KMS-11 (cell line): ENCODE data around the gene ARFGAP1.

Experiments used
- H2AFZ ChIP-seq: fragments of 200-600 bp; sonication (generic); 2 replicates; pipeline ENCODE4 v1.6.1; 2016; ENCODE audit warnings: antibody characterized with exemption, mixed run types, low read depth
- H3K27ac ChIP-seq: fragments of 200-600 bp; sonication (generic); 2 replicates; pipeline ENCODE4 v1.6.1; 2016; ENCODE audit warnings: mild to moderate bottlenecking, mixed run types
- H3K27me3 ChIP-seq: fragments of 200-600 bp; sonication (generic); 2 replicates; pipeline ENCODE4 v1.6.1; 2017; ENCODE audit warnings: mild to moderate bottlenecking, low read depth, mixed run types, moderate library complexity; ENCODE audit not compliant: insufficient read depth
- H3K36me3 ChIP-seq: fragments of 200-600 bp; sonication (generic); 2 replicates; pipeline ENCODE4 v1.6.1; 2017; ENCODE audit warnings: mild to moderate bottlenecking, mixed run types; ENCODE audit not compliant: insufficient read depth
- H3K4me1 ChIP-seq: fragments of 200-600 bp; sonication (generic); 2 replicates; pipeline ENCODE4 v1.6.1; 2016; ENCODE audit warnings: mild to moderate bottlenecking, low read depth, mixed run types; ENCODE audit not compliant: poor library complexity, severe bottlenecking
- H3K4me2 ChIP-seq: fragments of 200-600 bp; sonication (generic); 2 replicates; pipeline ENCODE4 v1.7.0; 2016; ENCODE audit warnings: mild to moderate bottlenecking, mixed run types
- H3K4me3 ChIP-seq: fragments of 200-600 bp; sonication (generic); IDR thresholded peaks from 2 replicates; pipeline ENCODE4 v1.6.1; 2017; ENCODE audit warnings: low read depth, low read length, mixed read lengths; ENCODE audit not compliant: insufficient read depth
- H3K79me2 ChIP-seq: fragments of 200-600 bp; sonication (generic); 2 replicates; pipeline ENCODE4 v1.6.1; 2016; ENCODE audit warnings: low read depth, mixed run types; ENCODE audit not compliant: insufficient read depth
- H3K9ac ChIP-seq: fragments of 200-600 bp; sonication (generic); 2 replicates; pipeline ENCODE4 v1.6.1; 2016; ENCODE audit warnings: mild to moderate bottlenecking, mixed run types
- H4K20me1 ChIP-seq: fragments of 200-600 bp; sonication (generic); 2 replicates; pipeline ENCODE4 v1.6.1; 2016; ENCODE audit warnings: mild to moderate bottlenecking, mixed run types; ENCODE audit not compliant: insufficient read depth
- TF ChIP-seq, protein P1 (sequence below): fragments of 200-600 bp; sonication (generic); conservative IDR thresholded peaks from 2 replicates; pipeline ENCODE4 v1.6.1; 2017; ENCODE audit warnings: low read depth, mild to moderate bottlenecking, antibody characterized with exemption, low read length, moderate library complexity, mixed read lengths

Gene ARFGAP1

DNA sequence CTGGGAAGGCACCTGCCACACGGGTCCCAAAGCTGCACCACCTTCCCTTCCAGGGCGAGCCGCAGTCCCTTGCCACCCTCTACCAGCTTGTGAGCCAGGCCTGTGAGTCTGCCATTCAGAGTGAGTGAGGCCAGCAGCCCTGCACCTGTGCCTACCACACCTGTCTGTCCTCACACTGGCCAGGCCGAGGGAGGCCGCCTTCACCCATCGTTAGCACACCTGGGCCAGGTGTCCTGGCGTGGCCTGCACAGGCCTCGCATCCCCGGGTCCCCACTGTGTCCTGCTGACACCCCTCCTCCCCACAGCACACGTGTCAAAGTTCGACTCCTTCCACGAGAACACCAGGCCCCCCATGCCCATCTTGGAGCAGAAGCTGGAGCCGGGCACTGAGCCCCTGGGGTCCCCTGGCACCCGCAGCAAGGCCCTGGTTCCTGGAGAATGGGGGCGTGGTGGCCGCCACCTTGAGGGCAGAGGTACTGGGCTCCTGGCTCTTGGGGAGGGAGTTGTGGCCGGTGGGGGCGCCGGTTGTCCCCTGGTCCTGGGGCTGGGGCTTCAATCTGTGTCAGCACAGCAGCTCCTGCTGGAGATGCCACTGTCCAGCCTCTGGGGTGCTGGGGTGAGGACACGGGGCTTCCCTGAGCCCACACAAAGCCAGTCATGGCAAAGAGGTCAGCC is 55.5 kb downstream of the ARFGAP1 start:
- Histone ChIP-seq H3K27ac (no peak overlapping the region), H3K4me2 (no peak overlapping the region), H2AFZ (no peak overlapping the region), H3K27me3 (peaks cover 81% of the 10 kb centered on the region), H3K9ac (no peak overlapping the region), H3K4me3 (no peak overlapping the region), H4K20me1 (no peaks in the 10 kb centered on the region), H3K36me3 (no peaks in the 10 kb centered on the region), H3K79me2 (no peaks in the 10 kb centered on the region), H3K4me1 (peaks cover 3% of the 10 kb centered on the region)
- TF ChIP-seq, protein P1, sequence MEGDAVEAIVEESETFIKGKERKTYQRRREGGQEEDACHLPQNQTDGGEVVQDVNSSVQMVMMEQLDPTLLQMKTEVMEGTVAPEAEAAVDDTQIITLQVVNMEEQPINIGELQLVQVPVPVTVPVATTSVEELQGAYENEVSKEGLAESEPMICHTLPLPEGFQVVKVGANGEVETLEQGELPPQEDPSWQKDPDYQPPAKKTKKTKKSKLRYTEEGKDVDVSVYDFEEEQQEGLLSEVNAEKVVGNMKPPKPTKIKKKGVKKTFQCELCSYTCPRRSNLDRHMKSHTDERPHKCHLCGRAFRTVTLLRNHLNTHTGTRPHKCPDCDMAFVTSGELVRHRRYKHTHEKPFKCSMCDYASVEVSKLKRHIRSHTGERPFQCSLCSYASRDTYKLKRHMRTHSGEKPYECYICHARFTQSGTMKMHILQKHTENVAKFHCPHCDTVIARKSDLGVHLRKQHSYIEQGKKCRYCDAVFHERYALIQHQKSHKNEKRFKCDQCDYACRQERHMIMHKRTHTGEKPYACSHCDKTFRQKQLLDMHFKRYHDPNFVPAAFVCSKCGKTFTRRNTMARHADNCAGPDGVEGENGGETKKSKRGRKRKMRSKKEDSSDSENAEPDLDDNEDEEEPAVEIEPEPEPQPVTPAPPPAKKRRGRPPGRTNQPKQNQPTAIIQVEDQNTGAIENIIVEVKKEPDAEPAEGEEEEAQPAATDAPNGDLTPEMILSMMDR: no peak

DNA sequence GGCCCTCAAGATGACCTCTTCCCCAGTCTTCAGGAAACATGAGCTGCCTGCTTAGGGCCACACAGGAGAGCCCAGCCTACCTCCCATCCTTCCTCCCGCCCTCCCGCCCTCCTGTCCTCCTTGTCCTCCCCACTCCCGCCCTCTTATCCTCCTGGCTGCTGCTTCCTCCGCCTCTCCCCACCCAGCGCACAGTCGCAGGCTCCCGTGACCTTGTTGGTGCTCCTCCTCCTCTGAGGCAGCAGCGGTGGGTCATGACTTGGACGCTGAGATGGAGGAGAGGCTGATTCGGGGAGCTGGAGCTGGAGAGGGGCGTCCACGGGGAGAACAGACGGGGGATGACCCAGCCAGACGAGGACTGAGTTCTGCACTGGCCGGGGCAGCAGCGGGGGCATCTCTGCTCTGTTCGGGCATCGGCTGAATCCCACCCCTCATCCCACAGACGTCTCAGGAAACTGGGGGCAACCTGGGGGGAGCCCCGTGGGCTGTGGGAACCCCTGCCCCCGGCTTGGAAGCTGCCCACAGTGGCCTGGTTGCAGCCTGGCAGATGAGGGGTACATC is 56.2 kb downstream of the ARFGAP1 start:
- H3K4me3 ChIP-seq: no peak overlapping the region
- peaks cover 81% of the 10 kb centered on the region for H3K27me3 ChIP-seq
- no peak overlapping the region for H3K9ac ChIP-seq
- no peaks in the 10 kb centered on the region for H4K20me1 ChIP-seq
- no peak overlapping the region for H3K27ac ChIP-seq
- H3K4me1 ChIP-seq: peaks cover 3% of the 10 kb centered on the region
- no peak overlapping the region for H2AFZ ChIP-seq
- no peaks in the 10 kb centered on the region for H3K79me2 ChIP-seq
- no peaks in the 10 kb centered on the region for H3K36me3 ChIP-seq
- TF ChIP-seq, protein P1: no peak
- no peak overlapping the region for H3K4me2 ChIP-seq

DNA sequence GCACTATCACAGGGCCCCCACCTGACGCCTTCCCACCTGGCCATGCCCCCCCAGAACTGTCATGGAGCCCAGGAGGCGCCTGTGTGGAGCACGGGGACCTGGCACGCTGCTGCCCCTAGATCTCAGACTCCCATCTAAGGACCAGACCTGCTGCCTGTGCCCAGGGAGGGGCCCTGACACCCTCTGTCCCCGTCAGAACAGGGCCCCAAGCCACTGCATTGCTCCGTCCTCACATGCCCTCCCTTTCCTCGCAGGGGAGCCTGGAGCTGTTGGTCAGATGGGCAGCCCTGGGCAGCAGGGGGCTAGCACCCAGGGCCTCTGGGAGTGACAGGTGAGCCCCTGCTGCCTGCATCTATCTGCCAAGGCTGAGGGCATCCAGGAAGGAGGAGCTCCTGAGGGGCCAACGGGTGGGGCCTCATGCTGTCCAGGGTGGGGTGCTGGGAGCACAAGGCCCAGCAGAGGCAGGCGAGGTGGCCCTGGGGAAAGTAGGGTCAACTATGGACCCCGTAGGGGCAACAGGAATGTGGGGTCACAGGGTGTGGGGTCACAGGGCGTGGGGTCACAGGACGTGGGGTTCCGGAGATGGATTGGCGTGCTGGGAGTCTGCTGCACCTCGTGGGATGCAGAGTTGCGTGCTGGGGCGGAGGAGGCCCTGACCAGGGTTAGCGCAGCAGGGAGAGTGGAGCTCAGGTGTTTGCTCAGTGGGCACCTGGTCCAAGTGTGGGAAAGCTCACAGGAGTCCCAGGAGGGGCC is 56.9 kb downstream of the ARFGAP1 start:
- H3K4me2 ChIP-seq: no peak overlapping the region
- H3K27ac ChIP-seq: no peak overlapping the region
- H3K9ac ChIP-seq: no peak overlapping the region
- no peak overlapping the region for H2AFZ ChIP-seq
- H4K20me1 ChIP-seq: no peaks in the 10 kb centered on the region
- peaks cover 3% of the 10 kb centered on the region for H3K4me1 ChIP-seq
- H3K36me3 ChIP-seq: no peaks in the 10 kb centered on the region
- H3K79me2 ChIP-seq: no peaks in the 10 kb centered on the region
- H3K27me3 ChIP-seq: peaks cover 81% of the 10 kb centered on the region
- H3K4me3 ChIP-seq: no peak overlapping the region
- TF ChIP-seq, protein P1: no peak

DNA sequence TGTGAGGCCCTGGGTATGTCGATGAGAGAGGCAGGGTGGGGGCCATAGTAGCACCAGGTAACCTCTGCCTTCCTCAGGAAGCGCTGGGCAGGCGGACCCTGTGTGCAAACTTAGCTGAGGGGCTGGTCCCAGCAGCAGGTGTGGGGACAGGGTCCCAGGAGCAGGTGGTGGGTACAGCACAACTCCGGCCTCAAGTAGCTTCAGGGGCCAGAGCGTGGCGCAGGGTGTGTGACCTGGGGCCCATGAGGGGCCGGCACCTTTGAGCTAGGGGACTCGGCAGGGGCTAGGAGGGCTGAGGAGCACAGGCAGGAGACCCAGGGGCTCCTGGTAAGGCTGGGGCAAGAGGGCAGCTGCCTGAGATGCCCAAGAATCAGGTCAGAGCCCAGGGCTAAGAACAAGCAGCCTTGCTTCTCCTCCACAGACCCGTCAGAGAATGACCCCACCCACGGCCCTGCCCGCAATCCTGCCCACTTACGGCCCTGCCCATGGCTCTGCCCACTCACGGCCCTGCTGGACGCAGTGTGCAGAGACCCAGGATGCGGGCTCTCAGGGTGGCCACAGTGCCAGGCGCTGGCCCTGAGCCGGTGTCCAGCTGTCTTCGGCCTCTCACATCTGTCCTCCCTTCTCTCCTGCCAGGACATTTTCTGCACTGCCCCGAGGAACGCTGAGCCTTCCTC is 57.6 kb downstream of the ARFGAP1 start:
- Histone ChIP-seq H3K36me3 (no peaks in the 10 kb centered on the region), H3K79me2 (no peaks in the 10 kb centered on the region), H3K27ac (no peak overlapping the region), H3K4me3 (no peak overlapping the region), H2AFZ (no peak overlapping the region), H3K4me2 (no peak overlapping the region), H3K9ac (no peak overlapping the region), H3K4me1 (peaks cover 3% of the 10 kb centered on the region), H4K20me1 (no peaks in the 10 kb centered on the region), H3K27me3 (peaks cover 81% of the 10 kb centered on the region)
- TF ChIP-seq, protein P1: no peak
